Esophagus muscularis mucosa (tissue), 4 donors: ENCODE results near the gene HMOX1.

Source experiments
- CTCF ChIP-seq, 3 experiments: fragments of 200-600 bp in 2 of 3; fragments of 450-650 bp in 1 of 3; sonication (generic) in 2 of 3; IDR thresholded peaks; one replicate each; pipeline ENCODE4 v1.5.1; 2017 to 2019; ENCODE audit warnings: antibody characterized with exemption in 3 of 3, mild to moderate bottlenecking in 2 of 3, moderate library complexity in 1 of 3
- EP300 ChIP-seq: sonication (generic); formaldehyde crosslinking; IDR thresholded peaks from one replicate; pipeline ENCODE4 v1.6.1; 2017; ENCODE audit warnings: antibody characterized with exemption
- POLR2A ChIP-seq: fragments of 450-650 bp; IDR thresholded peaks from one replicate; pipeline ENCODE4 v1.6.1; 2017; ENCODE audit warnings: antibody characterized with exemption, moderate library complexity, mild to moderate bottlenecking, low read depth
- POLR2AphosphoS5 ChIP-seq, 2 donors: sonication (generic); formaldehyde crosslinking; IDR thresholded peaks; one replicate each; pipeline ENCODE4 v1.6.1; 2017; ENCODE audit warnings: antibody characterized with exemption in 2 of 2

- TF ChIP-seq POLR2AphosphoS5 (IDR thresholded peaks at IDR 0.05), result no peak
- TF ChIP-seq CTCF (IDR thresholded peaks at IDR 0.05), result no peak
- no peak for TF ChIP-seq POLR2A
- no peak for TF ChIP-seq EP300
Measured at GRCh38 chr22:35424081-35424480, 43.2 kb downstream of the HMOX1 start.
